ENCODE measurements around the gene PBX2.

The PBX2 gene

DNA sequence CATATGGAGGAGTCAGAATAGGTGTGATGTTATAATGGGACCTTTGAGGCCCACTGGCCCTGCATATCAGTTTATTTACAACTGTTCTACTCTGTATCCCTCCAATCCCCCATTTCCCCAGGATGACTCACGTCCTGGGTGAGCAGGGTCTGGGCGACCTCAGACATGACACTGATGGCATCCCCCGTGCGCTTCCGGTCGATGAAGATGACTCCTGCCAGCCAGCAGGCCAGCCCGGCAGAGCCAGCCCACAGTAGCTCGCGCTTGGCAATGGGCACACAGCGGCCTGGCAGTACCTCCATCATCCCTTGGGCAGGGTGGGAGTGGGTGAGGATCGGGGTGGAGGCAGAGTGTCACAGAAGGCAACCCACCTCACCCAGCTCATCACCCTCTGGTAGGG, 19.7 kb downstream of the PBX2 start:
- no peak for DNase-seq

DNA sequence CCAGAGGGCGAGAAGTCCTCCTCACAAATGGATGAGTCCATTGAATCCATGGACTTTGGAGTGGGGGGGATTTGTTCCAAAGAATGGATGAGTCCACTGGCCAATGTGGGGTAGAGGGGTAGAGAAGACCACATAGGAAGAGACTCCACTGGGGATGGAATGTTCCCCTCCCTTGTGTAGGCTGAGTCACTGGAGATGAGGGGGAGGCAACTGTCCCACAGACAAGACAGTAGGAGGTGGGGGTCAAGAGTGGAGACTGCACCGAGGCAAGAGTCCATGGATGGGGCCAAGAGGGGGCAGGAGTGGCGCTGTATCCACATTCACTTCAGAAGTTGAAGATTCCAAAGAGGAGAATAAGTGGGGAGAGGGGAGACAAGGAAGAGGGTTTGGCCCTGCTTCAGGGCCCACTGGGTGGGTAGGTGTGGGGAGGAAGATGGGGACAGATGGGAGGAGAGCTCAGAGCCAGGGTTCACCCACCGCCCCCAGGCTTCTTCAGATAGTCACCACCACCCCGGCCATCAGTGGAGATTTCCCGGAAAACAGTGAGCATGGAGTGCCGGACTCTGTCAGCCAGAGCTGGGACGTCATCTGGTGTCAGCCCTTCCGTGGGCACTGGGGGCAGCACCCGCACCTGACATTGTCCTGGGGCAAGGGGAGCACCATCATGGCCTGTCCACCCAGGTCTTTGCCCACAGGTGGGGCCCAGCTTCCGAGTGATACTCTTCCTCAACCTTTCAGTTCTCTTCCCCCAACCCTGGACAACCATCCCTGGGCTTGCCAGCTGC, 21.0 kb downstream of the PBX2 start:
- no peak for DNase-seq

GRCh38 chr6:32168350-32168749, 21.7 kb downstream of the PBX2 start:
- DNase-seq, result no peak

DNA sequence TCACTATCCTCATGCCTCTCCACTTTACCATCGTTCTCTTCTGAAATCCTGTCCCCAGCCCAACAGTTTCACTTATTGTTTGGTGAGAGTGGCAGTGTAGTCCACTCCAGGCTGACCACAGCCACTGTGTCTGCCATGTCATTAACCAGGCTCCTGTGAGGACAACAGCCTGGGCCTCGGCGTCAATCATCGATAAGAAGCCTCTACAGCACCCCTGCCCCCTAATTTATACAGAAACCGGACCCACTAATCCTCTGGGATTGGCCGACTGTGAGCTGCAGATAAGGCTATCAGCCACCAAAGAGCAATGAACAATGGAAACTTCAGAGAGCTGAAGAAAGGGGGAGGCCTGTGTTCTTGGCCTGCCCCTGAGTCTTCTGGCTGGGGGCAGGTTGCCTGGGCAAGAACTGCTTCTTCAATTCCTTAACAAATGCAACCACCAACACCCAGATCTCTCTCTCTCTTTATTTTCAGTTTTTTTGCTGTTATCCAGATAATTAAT, 22.2 kb downstream of the PBX2 start:
- no peak for DNase-seq

DNA sequence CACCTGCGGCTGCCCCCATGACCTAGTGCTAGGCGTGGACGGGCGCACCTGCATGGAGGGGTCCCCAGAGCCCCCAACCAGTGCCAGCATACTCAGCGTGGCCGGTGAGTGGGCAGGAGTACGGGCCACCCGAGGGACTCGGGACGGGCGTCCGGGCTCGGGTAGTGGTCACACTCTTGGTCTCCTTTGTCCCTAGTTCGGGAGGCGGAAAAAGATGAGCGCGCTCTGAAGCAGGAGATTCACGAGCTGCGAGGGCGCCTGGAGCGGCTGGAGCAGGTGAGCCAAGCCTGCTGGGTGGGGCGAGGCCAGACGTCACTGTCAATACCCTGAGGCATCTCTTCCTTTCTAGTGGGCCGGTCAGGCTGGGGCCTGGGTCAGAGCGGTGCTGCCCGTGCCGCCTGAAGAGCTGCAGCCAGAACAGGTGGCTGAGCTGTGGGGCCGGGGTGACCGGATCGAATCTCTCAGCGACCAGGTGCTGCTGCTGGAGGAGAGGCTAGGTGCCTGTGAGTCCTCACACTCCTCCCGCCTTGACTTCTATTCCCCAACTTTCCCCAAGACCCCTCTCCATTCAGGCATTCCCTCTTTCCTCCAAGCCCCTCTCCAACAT, 22.7 kb downstream of the PBX2 start:
- DNase-seq, result no peak

- no peak for DNase-seq
Observed at GRCh38 chr6:32166411-32167061, 23.5 kb downstream of the PBX2 start.

DNA sequence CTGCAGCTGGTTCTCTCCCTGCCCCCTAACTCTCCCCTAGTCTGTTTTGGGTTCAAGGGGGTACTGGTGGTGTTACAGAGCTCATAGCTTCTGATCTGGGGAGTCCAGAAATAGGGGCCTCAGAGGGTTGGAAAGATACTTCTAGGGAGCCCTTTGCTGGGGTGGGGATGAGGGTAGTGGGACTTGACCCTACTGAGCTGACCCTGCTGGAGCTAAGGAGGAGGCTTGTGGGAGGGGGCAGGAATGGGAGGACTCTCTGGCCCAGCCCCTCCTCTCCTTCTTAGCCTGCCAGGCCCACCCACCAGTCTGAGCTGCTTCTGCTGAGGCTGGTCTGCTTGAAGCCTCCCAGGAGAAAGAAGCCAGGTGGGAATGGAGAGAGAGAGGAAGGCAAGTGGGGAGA, 25.7 kb downstream of the PBX2 start, which contains the start of gene EGFL8:
TSS of gene EGFL8 (plus strand) at position 301 of the 400 bp plus-strand sequence. CDS start 1,571 bp downstream, outside the sequence.
- no peak for DNase-seq

GRCh38 chr6:32163559-32164258, 26.3 kb downstream of the PBX2 start:
- no peak for DNase-seq

- no peak for DNase-seq
Observed at GRCh38 chr6:32158052-32158451, 31.9 kb downstream of the PBX2 start.

DNA sequence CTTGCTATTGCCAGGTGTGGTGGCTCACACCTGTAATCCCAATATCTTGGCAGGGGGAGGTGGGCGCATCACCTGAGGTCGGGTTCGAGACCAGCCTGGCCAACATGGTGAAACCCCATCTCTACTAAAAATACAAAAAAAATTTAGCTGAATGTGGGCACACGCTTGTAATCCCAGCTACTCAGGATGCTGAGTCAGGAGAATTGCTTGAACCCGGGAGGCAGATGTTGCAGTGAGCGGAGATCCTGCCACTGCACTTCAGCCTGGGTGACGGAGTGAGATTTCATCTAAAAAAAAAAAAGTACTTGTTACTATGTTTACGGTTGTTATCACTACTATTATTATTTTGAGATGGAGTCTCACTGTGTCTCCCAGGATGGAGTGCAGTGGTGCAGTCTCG, 33.1 kb downstream of the PBX2 start:
- DNase-seq, result no peak

DNA sequence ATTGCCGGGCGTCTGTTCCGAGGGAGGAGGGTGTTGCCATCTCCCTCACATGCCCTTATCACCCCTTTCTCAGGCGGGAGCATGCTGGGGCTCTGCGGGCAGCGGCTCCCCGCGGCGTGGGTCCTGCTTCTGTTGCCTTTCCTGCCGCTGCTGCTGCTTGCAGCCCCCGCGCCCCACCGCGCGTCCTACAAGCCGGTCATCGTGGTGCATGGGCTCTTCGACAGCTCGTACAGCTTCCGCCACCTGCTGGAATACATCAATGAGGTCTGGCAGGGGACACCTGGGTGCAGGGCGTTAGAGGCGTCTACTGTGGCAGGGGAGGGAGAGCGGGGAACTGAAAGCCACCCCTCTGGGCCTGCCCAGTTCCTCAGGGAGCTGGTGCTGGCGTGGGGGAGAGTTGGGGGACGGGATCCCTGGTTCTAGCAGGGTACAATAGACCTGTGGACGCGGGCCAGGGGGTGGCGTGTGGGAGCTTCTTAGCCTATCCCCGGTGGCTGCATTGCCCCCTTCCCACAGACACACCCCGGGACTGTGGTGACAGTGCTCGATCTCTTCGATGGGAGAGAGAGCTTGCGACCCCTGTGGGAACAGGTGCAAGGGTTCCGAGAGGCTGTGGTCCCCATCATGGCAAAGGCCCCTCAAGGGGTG, 35.4 kb downstream of the PBX2 start:
- DNase-seq, result peak; percentile 72 to 78

- peak; percentile 77 to 84 for DNase-seq
Observed at GRCh38 chr6:32153564-32154513, 36.2 kb downstream of the PBX2 start, which contains the start of gene PPT2. TSS of gene PPT2 (plus strand) at chr6:32154141. CDS start at chr6:32154595, 454 bp downstream.

- no peak for DNase-seq
Observed at GRCh38 chr6:32152769-32153563, 37.0 kb downstream of the PBX2 start.

GRCh38 chr6:32151863-32152768, 37.9 kb downstream of the PBX2 start, which contains the start of gene PRRT1:
TSS of gene PRRT1 (minus strand) at chr6:32151939. CDS start at chr6:32151827, 112 bp downstream.
- no peak for DNase-seq

GRCh38 chr6:32151181-32151862, 38.7 kb downstream of the PBX2 start:
- no peak for DNase-seq

DNA sequence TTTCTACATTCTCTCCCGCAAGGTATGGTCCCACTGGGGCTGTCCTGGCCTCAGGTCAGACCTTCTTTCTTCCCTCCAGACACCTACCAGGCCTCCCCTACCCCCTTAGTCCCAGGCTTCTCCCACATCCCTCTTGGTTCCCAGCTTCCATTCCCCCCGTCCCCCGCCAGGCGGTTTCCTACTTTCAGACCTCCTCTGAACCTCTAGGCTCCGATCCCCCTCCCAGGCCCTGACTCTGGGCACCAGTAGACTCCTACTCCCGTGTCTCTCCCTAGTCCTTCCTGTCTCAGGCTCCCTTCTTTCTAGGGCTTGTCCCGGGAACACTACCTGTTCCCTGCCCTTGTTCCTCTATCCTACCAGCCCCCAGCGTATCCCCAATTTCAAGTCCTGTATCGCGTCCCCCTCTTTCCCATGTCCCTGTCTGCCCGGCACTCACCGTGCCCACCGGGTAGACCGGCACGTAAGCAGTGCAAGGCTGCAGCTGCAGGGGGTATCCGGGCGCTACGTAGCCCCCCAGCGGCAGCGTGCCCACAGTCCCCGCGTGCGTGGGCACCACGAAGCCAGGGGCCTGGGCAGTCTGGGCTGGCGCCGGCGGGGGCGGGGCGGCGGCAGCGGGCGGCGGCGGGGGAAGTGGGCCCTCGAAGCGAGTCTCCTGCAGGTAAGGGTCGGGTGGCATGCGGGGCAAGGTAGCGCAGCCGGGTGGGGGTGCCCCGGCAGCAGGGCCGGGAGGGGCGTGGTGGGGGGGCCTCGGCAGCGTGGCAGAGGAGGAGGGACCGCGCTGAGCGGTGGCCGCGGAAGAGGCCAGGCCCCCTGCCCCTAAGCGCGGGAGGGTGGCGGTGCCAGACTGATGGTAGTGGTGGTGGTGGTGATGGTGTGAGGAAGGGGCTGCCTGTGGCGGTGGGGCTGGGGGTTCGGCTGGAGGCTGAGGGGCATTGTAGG, 39.8 kb downstream of the PBX2 start:
- DNase-seq, result no peak

DNA sequence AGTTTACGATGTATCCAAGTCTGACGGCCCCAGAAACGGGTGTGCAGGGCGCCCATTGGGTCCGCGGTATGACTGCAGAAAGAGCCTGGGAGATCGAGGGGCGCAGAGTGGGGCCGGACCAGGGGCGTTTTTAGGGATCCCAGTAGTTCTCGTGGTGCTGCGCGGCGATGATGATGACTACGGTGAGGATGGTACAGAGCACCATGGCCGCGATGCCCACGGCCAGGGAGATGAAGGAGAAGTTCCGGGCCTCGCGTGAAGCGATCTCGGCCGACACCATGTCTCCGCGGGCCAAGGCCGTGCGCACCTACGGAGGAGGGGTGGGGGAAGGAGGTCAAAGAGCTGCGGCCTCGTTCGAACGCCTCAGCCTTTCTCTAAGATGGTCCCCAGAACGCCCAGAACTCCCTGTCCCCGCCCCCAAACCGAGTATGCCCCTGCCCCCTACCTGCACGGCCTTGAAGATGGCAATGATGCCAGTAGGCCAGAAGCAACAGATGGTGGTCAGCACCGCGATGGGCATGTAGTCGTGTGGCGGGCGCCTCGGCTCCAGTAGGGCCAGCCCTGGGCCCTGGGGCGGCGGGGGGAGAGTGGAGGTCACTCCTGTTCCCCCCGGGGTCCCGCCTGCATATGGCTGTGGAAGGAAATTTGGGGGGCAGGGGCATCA, 40.8 kb downstream of the PBX2 start:
- no peak for DNase-seq
